GM23338 (cell line): ENCODE data around the gene TFAP2A. TPM values are rescaled to one million over a fixed set of nuclear protein-coding genes. Genes with fewer than 3 reads are reported as not detected.
A peak's percentile ranks its signal among the peaks of the same experiment; 100 is the strongest.

Source experiments
- ATAC-seq: fragments of 200-7000 bp; cut with Tn5 transposase; 3 replicates; pipeline ENCODE4 v1.9.1; 2020
- DNase-seq: peaks from one replicate; pipeline ENCODE4 v3.0.0-alpha.2; 2015; ENCODE audit warnings: low spot score
- H2AFZ ChIP-seq: fragments of 200-600 bp; sonication (generic); 2 replicates; pipeline ENCODE4 v1.8.0; 2016; ENCODE audit warnings: antibody characterized with exemption, mild to moderate bottlenecking, moderate library complexity
- H3F3A ChIP-seq: fragments of 200-600 bp; sonication (generic); replicated peaks from 2 replicates; pipeline ENCODE4 v1.8.0; 2017; ENCODE audit warnings: antibody characterized with exemption, mixed run types, low read depth
- H3K27ac ChIP-seq: fragments of 200-600 bp; sonication (generic); 2 replicates; pipeline ENCODE4 v1.6.1; 2016; ENCODE audit warnings: low read depth
- H3K27me3 ChIP-seq: fragments of 200-600 bp; sonication (generic); 2 replicates; pipeline ENCODE4 v1.8.0; 2016; ENCODE audit warnings: mild to moderate bottlenecking, mixed run types, moderate library complexity; ENCODE audit not compliant: insufficient read depth
- H3K36me3 ChIP-seq: fragments of 200-600 bp; sonication (generic); 2 replicates; pipeline ENCODE4 v1.8.0; 2016; ENCODE audit warnings: mild to moderate bottlenecking; ENCODE audit not compliant: insufficient read depth
- H3K4me1 ChIP-seq: fragments of 200-600 bp; sonication (generic); 2 replicates; pipeline ENCODE4 v1.8.0; 2016; ENCODE audit warnings: mild to moderate bottlenecking, moderate library complexity; ENCODE audit not compliant: insufficient read depth
- H3K4me2 ChIP-seq: fragments of 200-600 bp; sonication (generic); 2 replicates; pipeline ENCODE4 v1.7.1; 2017; ENCODE audit warnings: mixed run types
- H3K4me3 ChIP-seq: fragments of 200-600 bp; sonication (generic); 2 replicates; pipeline ENCODE4 v1.6.1; 2016; ENCODE audit warnings: mixed run types
- H3K79me2 ChIP-seq: fragments of 200-600 bp; sonication (generic); replicated peaks from 2 replicates; pipeline ENCODE4 v1.8.0; 2017; ENCODE audit warnings: mild to moderate bottlenecking; ENCODE audit not compliant: insufficient read depth
- H3K9me2 ChIP-seq: fragments of 200-600 bp; sonication (generic); 2 replicates; pipeline ENCODE4 v1.8.0; 2017; ENCODE audit not compliant: insufficient read depth
- H4K20me1 ChIP-seq: fragments of 200-600 bp; sonication (generic); replicated peaks from 2 replicates; pipeline ENCODE4 v1.8.0; 2017; ENCODE audit warnings: mild to moderate bottlenecking; ENCODE audit not compliant: insufficient read depth
- H3K27ac Mint-ChIP-seq: 2 replicates; pipeline ENCODE4 v1.8.0; 2020; ENCODE audit warnings: inconsistent platforms, mild to moderate bottlenecking, moderate library complexity, mixed read lengths
- H3K27me3 Mint-ChIP-seq: 3 replicates; pipeline ENCODE4 v1.8.0; 2022; ENCODE audit warnings: low read depth, mild to moderate bottlenecking, moderate library complexity, mixed read lengths, inconsistent platforms; ENCODE audit not compliant: insufficient read depth, poor library complexity
- H3K36me3 Mint-ChIP-seq: 3 replicates; pipeline ENCODE4 v1.8.0; 2021; ENCODE audit warnings: low read depth, mild to moderate bottlenecking, inconsistent platforms, moderate library complexity, mixed read lengths
- H3K4me1 Mint-ChIP-seq: 3 replicates; pipeline ENCODE4 v1.8.0; 2020; ENCODE audit warnings: mild to moderate bottlenecking, inconsistent platforms, mixed read lengths
- H3K4me3 Mint-ChIP-seq: 3 replicates; pipeline ENCODE4 v1.8.0; 2021; ENCODE audit warnings: moderate library complexity, mild to moderate bottlenecking, inconsistent platforms, mixed read lengths
- H3K9me3 Mint-ChIP-seq: 3 replicates; pipeline ENCODE4 v1.8.0; 2020; ENCODE audit warnings: moderate library complexity, mild to moderate bottlenecking, inconsistent platforms, mixed read lengths
- EZH2 ChIP-seq: fragments of 200-600 bp; sonication (generic); IDR thresholded peaks from one replicate; pipeline ENCODE4 v1.8.0; 2017; ENCODE audit warnings: antibody characterized with exemption, mild to moderate bottlenecking, low read depth; ENCODE audit not compliant: unreplicated experiment
- EZH2phosphoT487 ChIP-seq: fragments of 200-600 bp; sonication (generic); IDR thresholded peaks from one replicate; pipeline ENCODE4 v1.8.1; 2018; ENCODE audit warnings: antibody characterized with exemption; ENCODE audit not compliant: unreplicated experiment
- STAT1 ChIP-seq: IDR thresholded peaks from one replicate; pipeline ENCODE4 v1.6.1; 2016; ENCODE audit warnings: antibody characterized with exemption; ENCODE audit not compliant: unreplicated experiment
- ZNF114 ChIP-seq: fragments of 250-450 bp; sonication (Bioruptor Pico); IDR thresholded peaks from 2 replicates; pipeline ENCODE4 v1.5.0; 2020; ENCODE audit warnings: mild to moderate bottlenecking, moderate library complexity
- polyA plus RNA-seq: library from polyadenylated mRNA; unstranded; fragments of >200 nt; fragmentation: Nextera tagmentation; extraction: Ambion mirVana; gene quantifications from 2 replicates; pipeline ENCODE4 v1.2.1, GENCODE V29; 2016
- total RNA-seq: library from RNA; depleted of rRNA; stranded (reverse); fragments of >200 nt; shearing (Covaris generic); gene quantifications from 2 replicates; pipeline ENCODE4 v1.2.3, GENCODE V29; 2014
- TF ChIP-seq, protein P1 (sequence below): fragments of 250-450 bp; sonication (Bioruptor Pico); IDR thresholded peaks from 2 replicates; pipeline ENCODE4 v1.5.0; 2020; ENCODE audit warnings: mild to moderate bottlenecking, moderate library complexity
- TF ChIP-seq, protein P2 (sequence below), 2 experiments: fragments of 200-600 bp in 1 of 2; sonication (generic) in 1 of 2; conservative IDR thresholded peaks; 2 replicates each; pipeline versions ENCODE4 v1.5.1 to v1.6.1; 2016 to 2017; ENCODE audit warnings: antibody characterized with exemption in 2 of 2, low read depth in 2 of 2, mild to moderate bottlenecking in 2 of 2, moderate library complexity in 1 of 2

Gene TFAP2A
- total and polyA plus RNA-seq, 2 experiments from 2014 or later: not detected

DNA sequence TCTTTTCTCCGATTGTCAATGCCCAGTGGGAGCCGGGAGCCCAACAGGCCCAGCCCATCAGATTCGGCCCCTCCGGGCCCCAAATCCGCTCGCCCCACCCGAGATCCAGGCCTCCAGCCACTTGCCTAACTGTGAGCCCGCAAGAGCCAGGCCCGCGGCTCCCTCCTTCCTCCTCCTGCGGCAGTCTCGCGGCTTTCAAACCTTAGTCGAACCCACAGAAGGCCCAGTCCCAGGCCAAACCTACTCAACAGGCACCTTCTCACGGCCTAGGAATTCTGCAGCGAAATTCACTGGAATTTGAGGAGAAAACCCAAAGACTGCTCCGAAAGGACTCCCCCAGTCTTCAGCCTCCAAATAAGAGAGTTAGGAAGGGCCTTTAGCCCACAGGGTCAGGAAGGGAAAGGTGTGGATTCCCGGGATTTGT is 2.8 kb upstream of the TFAP2A start:
- peak overlapping the region; percentile 59 for H3K4me3 ChIP-seq
- peaks cover 68% of the 10 kb centered on the region for H3F3A ChIP-seq
- H2AFZ ChIP-seq: no peak overlapping the region
- H3K36me3 ChIP-seq: no peaks in the 10 kb centered on the region
- no peaks in the 10 kb centered on the region for H3K9me2 ChIP-seq
- H4K20me1 ChIP-seq: peaks cover 32% of the 10 kb centered on the region
- TF ChIP-seq, protein P1, sequence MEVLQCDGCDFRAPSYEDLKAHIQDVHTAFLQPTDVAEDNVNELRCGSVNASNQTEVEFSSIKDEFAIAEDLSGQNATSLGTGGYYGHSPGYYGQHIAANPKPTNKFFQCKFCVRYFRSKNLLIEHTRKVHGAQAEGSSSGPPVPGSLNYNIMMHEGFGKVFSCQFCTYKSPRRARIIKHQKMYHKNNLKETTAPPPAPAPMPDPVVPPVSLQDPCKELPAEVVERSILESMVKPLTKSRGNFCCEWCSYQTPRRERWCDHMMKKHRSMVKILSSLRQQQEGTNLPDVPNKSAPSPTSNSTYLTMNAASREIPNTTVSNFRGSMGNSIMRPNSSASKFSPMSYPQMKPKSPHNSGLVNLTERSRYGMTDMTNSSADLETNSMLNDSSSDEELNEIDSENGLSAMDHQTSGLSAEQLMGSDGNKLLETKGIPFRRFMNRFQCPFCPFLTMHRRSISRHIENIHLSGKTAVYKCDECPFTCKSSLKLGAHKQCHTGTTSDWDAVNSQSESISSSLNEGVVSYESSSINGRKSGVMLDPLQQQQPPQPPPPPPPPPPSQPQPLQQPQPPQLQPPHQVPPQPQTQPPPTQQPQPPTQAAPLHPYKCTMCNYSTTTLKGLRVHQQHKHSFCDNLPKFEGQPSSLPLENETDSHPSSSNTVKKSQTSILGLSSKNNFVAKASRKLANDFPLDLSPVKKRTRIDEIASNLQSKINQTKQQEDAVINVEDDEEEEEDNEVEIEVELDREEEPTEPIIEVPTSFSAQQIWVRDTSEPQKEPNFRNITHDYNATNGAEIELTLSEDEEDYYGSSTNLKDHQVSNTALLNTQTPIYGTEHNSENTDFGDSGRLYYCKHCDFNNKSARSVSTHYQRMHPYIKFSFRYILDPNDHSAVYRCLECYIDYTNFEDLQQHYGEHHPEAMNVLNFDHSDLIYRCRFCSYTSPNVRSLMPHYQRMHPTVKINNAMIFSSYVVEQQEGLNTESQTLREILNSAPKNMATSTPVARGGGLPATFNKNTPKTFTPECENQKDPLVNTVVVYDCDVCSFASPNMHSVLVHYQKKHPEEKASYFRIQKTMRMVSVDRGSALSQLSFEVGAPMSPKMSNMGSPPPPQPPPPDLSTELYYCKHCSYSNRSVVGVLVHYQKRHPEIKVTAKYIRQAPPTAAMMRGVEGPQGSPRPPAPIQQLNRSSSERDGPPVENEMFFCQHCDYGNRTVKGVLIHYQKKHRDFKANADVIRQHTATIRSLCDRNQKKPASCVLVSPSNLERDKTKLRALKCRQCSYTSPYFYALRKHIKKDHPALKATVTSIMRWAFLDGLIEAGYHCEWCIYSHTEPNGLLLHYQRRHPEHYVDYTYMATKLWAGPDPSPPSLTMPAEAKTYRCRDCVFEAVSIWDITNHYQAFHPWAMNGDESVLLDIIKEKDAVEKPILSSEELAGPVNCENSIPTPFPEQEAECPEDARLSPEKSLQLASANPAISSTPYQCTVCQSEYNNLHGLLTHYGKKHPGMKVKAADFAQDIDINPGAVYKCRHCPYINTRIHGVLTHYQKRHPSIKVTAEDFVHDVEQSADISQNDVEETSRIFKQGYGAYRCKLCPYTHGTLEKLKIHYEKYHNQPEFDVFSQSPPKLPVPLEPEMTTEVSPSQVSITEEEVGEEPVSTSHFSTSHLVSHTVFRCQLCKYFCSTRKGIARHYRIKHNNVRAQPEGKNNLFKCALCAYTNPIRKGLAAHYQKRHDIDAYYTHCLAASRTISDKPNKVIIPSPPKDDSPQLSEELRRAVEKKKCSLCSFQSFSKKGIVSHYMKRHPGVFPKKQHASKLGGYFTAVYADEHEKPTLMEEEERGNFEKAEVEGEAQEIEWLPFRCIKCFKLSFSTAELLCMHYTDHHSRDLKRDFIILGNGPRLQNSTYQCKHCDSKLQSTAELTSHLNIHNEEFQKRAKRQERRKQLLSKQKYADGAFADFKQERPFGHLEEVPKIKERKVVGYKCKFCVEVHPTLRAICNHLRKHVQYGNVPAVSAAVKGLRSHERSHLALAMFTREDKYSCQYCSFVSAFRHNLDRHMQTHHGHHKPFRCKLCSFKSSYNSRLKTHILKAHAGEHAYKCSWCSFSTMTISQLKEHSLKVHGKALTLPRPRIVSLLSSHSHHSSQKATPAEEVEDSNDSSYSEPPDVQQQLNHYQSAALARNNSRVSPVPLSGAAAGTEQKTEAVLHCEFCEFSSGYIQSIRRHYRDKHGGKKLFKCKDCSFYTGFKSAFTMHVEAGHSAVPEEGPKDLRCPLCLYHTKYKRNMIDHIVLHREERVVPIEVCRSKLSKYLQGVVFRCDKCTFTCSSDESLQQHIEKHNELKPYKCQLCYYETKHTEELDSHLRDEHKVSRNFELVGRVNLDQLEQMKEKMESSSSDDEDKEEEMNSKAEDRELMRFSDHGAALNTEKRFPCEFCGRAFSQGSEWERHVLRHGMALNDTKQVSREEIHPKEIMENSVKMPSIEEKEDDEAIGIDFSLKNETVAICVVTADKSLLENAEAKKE (CRISPR knock-in tag): no peak
- TF ChIP-seq STAT1 (no peak), EZH2 (peak; percentile 96), EZH2phosphoT487 (peak; percentile 88), ZNF114 (CRISPR knock-in tag) (no peak)
- TF ChIP-seq, protein P2, sequence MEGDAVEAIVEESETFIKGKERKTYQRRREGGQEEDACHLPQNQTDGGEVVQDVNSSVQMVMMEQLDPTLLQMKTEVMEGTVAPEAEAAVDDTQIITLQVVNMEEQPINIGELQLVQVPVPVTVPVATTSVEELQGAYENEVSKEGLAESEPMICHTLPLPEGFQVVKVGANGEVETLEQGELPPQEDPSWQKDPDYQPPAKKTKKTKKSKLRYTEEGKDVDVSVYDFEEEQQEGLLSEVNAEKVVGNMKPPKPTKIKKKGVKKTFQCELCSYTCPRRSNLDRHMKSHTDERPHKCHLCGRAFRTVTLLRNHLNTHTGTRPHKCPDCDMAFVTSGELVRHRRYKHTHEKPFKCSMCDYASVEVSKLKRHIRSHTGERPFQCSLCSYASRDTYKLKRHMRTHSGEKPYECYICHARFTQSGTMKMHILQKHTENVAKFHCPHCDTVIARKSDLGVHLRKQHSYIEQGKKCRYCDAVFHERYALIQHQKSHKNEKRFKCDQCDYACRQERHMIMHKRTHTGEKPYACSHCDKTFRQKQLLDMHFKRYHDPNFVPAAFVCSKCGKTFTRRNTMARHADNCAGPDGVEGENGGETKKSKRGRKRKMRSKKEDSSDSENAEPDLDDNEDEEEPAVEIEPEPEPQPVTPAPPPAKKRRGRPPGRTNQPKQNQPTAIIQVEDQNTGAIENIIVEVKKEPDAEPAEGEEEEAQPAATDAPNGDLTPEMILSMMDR (conservative IDR thresholded peaks at IDR 0.05; ENCODE audit: low read depth in 2 of 2): no peak
- peaks cover 6% of the 10 kb centered on the region for H3K9me3 Mint-ChIP-seq
- peaks cover 66% of the 10 kb centered on the region for H3K4me1 Mint-ChIP-seq
- H3K4me2 ChIP-seq: peak overlapping the region; percentile 84
- no peak overlapping the region for H3K27ac Mint-ChIP-seq
- DNase-seq: peak; percentile 72
- peak; percentile 2 for ATAC-seq
- peaks cover 76% of the 10 kb centered on the region for H3K4me1 ChIP-seq
- 0 out of 3 replicates have a peak, but pooled peaks cover 3% of the 10 kb centered on the region for H3K36me3 Mint-ChIP-seq
- H3K27ac ChIP-seq: no peak overlapping the region
- peak overlapping the region; percentile 59 for H3K4me3 Mint-ChIP-seq
- H3K27me3 ChIP-seq: peaks cover 100% of the 10 kb centered on the region
- no peaks in the 10 kb centered on the region for H3K79me2 ChIP-seq
- H3K27me3 Mint-ChIP-seq: peaks cover 100% of the 10 kb centered on the region
